ENCODE data around the gene LRP5. TPM values are rescaled to one million over a fixed set of nuclear protein-coding genes. Genes with fewer than 3 reads are reported as not detected.

Gene LRP5
- total and polyA plus RNA-seq, 9 of the 15 experiments (the other 6 are each of a cell fraction or from before 2014, with no cell fraction given), result 0.48 to 44.2 (median 13.5) TPM

DNA sequence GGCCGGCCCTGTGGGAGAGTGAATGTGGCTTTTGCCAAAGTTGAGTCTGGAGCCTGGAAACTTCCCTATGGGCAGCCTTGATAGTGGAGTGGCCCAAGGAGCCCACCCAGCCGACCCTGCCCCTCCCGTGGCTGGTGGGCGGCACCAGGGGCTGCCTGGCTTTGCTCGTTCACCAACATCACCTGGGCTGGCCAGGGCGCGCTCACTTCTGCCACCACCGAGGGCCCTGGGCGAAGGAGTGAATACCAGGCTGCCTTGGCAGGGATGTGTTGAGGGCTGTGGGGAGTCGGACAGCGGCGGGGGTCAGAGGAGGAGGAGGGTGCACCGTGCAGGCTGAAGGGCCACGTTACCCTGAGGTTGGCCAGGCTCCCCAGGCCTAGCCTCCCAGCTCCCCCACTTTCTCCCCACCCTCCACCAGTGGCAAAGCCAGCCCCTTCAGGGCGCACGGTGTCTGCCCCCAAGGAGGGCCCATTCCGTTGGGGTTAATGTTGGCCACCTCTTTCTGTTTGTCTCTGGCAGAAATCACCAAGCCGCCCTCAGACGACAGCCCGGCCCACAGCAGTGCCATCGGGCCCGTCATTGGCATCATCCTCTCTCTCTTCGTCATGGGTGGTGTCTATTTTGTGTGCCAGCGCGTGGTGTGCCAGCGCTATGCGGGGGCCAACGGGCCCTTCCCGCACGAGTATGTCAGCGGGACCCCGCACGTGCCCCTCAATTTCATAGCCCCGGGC lies 125.7 kb downstream of the LRP5 start (continued):
- TF ChIP-seq CBX2 (IDR thresholded peaks at IDR 0.05; ENCODE audit: insufficient read depth, low read length, poor library complexity, severe bottlenecking) (no peak), IRF2 (CRISPR knock-in tag; IDR thresholded peaks at IDR 0.05) (no peak), TEAD1 (CRISPR knock-in tag; IDR thresholded peaks at IDR 0.05) (no peak), TAF7 (tag; IDR thresholded peaks at IDR 0.05) (no peak), BACH1 (tag; IDR thresholded peaks at IDR 0.05) (no peak), FOXM1 (IDR thresholded peaks at IDR 0.05; ENCODE audit: low read depth) (no peak), FOXM1 (CRISPR knock-in tag; IDR thresholded peaks at IDR 0.05; ENCODE audit: low read depth) (no peak), RBFOX2 (IDR thresholded peaks at IDR 0.05; ENCODE audit: low read depth, low read length) (peak; percentile 40; the same call in 1 of the 2 replicates)
- TF ChIP-seq, protein P1, sequence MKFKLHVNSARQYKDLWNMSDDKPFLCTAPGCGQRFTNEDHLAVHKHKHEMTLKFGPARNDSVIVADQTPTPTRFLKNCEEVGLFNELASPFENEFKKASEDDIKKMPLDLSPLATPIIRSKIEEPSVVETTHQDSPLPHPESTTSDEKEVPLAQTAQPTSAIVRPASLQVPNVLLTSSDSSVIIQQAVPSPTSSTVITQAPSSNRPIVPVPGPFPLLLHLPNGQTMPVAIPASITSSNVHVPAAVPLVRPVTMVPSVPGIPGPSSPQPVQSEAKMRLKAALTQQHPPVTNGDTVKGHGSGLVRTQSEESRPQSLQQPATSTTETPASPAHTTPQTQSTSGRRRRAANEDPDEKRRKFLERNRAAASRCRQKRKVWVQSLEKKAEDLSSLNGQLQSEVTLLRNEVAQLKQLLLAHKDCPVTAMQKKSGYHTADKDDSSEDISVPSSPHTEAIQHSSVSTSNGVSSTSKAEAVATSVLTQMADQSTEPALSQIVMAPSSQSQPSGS (CRISPR knock-in tag; IDR thresholded peaks at IDR 0.05), result no peak
- TF ChIP-seq, protein P2, sequence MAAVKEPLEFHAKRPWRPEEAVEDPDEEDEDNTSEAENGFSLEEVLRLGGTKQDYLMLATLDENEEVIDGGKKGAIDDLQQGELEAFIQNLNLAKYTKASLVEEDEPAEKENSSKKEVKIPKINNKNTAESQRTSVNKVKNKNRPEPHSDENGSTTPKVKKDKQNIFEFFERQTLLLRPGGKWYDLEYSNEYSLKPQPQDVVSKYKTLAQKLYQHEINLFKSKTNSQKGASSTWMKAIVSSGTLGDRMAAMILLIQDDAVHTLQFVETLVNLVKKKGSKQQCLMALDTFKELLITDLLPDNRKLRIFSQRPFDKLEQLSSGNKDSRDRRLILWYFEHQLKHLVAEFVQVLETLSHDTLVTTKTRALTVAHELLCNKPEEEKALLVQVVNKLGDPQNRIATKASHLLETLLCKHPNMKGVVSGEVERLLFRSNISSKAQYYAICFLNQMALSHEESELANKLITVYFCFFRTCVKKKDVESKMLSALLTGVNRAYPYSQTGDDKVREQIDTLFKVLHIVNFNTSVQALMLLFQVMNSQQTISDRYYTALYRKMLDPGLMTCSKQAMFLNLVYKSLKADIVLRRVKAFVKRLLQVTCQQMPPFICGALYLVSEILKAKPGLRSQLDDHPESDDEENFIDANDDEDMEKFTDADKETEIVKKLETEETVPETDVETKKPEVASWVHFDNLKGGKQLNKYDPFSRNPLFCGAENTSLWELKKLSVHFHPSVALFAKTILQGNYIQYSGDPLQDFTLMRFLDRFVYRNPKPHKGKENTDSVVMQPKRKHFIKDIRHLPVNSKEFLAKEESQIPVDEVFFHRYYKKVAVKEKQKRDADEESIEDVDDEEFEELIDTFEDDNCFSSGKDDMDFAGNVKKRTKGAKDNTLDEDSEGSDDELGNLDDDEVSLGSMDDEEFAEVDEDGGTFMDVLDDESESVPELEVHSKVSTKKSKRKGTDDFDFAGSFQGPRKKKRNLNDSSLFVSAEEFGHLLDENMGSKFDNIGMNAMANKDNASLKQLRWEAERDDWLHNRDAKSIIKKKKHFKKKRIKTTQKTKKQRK (IDR thresholded peaks at IDR 0.05; ENCODE audit: borderline replicate concordance, low read depth, low read length), result no peak
- TF ChIP-seq, protein P3, sequence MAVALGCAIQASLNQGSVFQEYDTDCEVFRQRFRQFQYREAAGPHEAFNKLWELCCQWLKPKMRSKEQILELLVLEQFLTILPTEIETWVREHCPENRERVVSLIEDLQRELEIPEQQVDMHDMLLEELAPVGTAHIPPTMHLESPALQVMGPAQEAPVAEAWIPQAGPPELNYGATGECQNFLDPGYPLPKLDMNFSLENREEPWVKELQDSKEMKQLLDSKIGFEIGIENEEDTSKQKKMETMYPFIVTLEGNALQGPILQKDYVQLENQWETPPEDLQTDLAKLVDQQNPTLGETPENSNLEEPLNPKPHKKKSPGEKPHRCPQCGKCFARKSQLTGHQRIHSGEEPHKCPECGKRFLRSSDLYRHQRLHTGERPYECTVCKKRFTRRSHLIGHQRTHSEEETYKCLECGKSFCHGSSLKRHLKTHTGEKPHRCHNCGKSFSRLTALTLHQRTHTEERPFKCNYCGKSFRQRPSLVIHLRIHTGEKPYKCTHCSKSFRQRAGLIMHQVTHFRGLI (CRISPR knock-in tag; IDR thresholded peaks at IDR 0.05), result no peak
- TF ChIP-seq, protein P4, sequence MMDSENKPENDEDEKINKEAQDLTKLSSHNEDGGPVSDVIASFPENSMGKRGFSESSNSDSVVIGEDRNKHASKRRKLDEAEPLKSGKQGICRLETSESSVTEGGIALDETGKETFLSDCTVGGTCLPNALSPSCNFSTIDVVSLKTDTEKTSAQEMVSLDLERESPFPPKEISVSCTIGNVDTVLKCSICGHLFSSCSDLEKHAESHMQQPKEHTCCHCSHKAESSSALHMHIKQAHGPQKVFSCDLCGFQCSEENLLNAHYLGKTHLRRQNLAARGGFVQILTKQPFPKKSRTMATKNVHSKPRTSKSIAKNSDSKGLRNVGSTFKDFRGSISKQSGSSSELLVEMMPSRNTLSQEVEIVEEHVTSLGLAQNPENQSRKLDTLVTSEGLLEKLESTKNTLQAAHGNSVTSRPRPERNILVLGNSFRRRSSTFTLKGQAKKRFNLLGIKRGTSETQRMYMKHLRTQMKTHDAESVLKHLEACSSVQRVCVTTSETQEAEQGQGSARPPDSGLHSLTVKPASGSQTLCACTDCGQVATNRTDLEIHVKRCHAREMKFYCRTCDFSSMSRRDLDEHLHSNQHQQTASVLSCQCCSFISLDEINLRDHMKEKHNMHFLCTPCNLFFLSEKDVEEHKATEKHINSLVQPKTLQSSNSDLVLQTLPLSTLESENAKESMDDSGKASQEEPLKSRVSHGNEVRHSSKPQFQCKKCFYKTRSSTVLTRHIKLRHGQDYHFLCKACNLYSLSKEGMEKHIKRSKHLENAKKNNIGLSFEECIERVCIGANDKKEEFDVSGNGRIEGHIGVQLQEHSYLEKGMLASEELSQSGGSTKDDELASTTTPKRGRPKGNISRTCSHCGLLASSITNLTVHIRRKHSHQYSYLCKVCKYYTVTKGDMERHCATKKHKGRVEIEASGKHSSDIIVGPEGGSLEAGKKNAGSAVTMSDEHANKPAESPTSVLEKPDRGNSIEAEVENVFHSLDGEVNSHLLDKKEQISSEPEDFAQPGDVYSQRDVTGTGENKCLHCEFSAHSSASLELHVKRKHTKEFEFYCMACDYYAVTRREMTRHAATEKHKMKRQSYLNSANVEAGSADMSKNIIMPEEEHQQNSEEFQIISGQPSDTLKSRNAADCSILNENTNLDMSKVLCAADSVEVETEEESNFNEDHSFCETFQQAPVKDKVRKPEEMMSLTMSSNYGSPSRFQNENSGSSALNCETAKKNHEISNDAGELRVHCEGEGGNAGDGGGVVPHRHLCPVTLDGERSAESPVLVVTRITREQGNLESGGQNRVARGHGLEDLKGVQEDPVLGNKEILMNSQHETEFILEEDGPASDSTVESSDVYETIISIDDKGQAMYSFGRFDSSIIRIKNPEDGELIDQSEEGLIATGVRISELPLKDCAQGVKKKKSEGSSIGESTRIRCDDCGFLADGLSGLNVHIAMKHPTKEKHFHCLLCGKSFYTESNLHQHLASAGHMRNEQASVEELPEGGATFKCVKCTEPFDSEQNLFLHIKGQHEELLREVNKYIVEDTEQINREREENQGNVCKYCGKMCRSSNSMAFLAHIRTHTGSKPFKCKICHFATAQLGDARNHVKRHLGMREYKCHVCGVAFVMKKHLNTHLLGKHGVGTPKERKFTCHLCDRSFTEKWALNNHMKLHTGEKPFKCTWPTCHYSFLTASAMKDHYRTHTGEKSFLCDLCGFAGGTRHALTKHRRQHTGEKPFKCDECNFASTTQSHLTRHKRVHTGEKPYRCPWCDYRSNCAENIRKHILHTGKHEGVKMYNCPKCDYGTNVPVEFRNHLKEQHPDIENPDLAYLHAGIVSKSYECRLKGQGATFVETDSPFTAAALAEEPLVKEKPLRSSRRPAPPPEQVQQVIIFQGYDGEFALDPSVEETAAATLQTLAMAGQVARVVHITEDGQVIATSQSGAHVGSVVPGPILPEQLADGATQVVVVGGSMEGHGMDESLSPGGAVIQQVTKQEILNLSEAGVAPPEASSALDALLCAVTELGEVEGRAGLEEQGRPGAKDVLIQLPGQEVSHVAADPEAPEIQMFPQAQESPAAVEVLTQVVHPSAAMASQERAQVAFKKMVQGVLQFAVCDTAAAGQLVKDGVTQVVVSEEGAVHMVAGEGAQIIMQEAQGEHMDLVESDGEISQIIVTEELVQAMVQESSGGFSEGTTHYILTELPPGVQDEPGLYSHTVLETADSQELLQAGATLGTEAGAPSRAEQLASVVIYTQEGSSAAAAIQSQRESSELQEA (IDR thresholded peaks at IDR 0.05; ENCODE audit: low read depth), result no peak

Data from K562 (cell line).